Activated CD4-positive, alpha-beta memory T cell treated with anti-CD3 and anti-CD28 coated beads for 36 hours (primary cell): ENCODE measurements around the gene PSPN. TPM values are rescaled to one million over a fixed set of nuclear protein-coding genes. Genes with fewer than 3 reads are reported as not detected.

Experiments
- CTCF ChIA-PET: fragments of 350-600 bp; sonication (Branson Sonifier 250); formaldehyde crosslinking; loops from one replicate; lab custom pipeline; 2021; ENCODE audit warnings: antibody characterized with exemption, inconsistent platforms; lab: Charles Lee
- POLR2A ChIA-PET: fragments of 350-600 bp; sonication (Branson Sonifier 250); formaldehyde crosslinking; loops from one replicate; lab custom pipeline; 2021; ENCODE audit warnings: antibody characterized with exemption; lab: Charles Lee
- DNase-seq: peaks from one replicate; pipeline ENCODE4 v3.0.0-alpha.2; 2020
- H3K27ac Mint-ChIP-seq: one replicate; pipeline ENCODE4 v1.8.0; 2021; ENCODE audit warnings: mixed read lengths
- H3K27me3 Mint-ChIP-seq: one replicate; pipeline ENCODE4 v1.8.0; 2021; ENCODE audit warnings: mixed read lengths
- H3K36me3 Mint-ChIP-seq: one replicate; pipeline ENCODE4 v1.8.0; 2021; ENCODE audit warnings: mixed read lengths
- H3K4me1 Mint-ChIP-seq: one replicate; pipeline ENCODE4 v1.8.0; 2021; ENCODE audit warnings: low read depth, mixed read lengths
- H3K4me3 Mint-ChIP-seq: one replicate; pipeline ENCODE4 v1.8.0; 2021; ENCODE audit warnings: mild to moderate bottlenecking, mixed read lengths
- H3K9me3 Mint-ChIP-seq: one replicate; pipeline ENCODE4 v1.8.0; 2021; ENCODE audit warnings: mixed read lengths
- intact Hi-C: fragments of 100-400 bp; cut with micrococcal nuclease; formaldehyde crosslinking; loops from one replicate; pipeline ENCODE4 v1.15.1; 2023
- total RNA-seq, 2 experiments: library from RNA; stranded (reverse); gene quantifications; one replicate each; pipeline ENCODE4 v1.2.3, GENCODE V29; 2021

Gene PSPN
- total RNA-seq, 2 experiments from 2014 or later = 1.6 to 2.0 TPM

DNA sequence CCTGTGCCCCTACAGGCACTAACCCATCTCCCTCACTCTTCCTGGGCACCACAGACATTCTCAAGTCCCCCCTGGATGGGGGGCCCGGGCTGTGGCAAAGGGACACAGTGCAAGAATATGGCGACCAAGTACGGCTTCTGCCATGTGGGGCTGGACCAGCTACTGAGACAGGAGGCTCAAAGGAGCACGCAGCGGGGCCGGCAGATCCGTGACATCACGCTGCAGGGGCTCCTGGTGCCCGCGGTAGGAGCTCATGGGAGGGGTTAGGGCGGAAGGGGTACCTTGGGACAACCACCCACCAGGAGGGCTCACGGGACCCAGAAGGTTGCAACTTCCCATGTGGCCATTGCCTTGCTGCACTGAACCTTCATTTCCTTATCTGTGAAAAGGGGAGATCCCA lies 20.6 kb upstream of the PSPN start:
- POLR2A ChIA-PET = no interaction called here

DNA sequence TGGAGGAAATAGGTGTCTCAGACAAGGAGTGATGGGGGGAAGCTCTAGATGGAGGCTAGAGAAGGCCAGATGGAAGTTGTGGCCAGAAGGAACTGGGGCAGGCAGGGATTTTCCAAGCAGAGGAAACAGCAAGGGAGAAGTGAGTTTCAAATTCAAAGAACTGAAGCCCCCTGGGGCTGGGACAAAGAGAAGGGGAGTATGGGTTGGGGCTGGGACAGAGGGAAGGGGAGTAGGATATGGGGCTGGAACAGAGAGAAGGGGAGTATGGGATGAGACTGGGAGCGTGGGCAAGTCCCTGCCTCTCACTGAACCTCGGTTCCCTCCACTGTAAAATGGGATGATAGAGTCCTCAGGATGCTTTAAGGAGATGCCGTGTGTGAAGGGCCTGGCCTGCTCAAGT lies 19.1 kb upstream of the PSPN start:
- CTCF ChIA-PET = no interaction called here
- Mint-ChIP-seq H3K36me3 (peaks cover 15% of the 10 kb centered on the region), H3K27ac (peak overlapping the region; percentile 15)

More for the DNA sequence above, 20.6 kb upstream of the PSPN start:
- Mint-ChIP-seq H3K9me3 (no peaks in the 10 kb centered on the region), H3K27me3 (no peaks in the 10 kb centered on the region), H3K27ac (no peak overlapping the region), H3K36me3 (peaks cover 9% of the 10 kb centered on the region), H3K4me3 (no peak overlapping the region), H3K4me1 (peaks cover 20% of the 10 kb centered on the region)
- intact Hi-C loops = no loop called here
- CTCF ChIA-PET = no interaction called here
- DNase-seq = no peak

DNA sequence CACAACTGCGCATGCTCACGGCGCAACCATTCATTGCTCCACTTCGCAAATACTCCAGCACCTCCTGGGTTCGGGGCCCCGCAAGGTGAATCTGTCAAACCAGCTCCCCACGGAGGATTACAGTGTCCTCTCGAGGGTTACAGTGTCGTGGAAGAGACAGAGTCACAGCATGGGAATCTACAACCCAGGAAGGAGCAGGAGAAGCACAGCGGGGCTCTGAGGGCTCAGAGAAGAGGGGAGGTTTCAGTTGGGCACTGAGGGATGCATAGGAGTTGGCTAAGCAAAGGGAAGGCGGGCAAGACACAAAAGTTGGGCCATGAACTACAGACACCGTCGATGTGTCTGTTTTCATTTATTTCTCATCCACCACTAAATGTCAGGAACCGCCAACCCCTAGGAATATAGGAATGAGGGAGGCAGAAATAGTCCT lies 18.3 kb upstream of the PSPN start:
- Mint-ChIP-seq H3K27ac (peak overlapping the region; percentile 93), H3K4me3 (peak overlapping the region; percentile 94), H3K9me3 (no peaks in the 10 kb centered on the region), H3K4me1 (peaks cover 24% of the 10 kb centered on the region), H3K27me3 (no peaks in the 10 kb centered on the region), H3K36me3 (peaks cover 17% of the 10 kb centered on the region)
- intact Hi-C loops = loop anchor here (1.0 to 2.0 kb wide), 4 partner anchors 21 to 67 kb away; partner anchors contain the start of gene CLPP
- no peak for DNase-seq
- ChIA-PET CTCF (interaction anchor here (0.8 kb wide), 1 partner anchor 31 kb away, joined by 3 read pairs; the partner anchor contains the start of gene KHSRP), POLR2A (interaction anchor here (1.0 to 1.5 kb wide), 4 partner anchors 17 to 87 kb away, joined by 3 to 6 read pairs (median 3); partner anchors contain the start of gene DENND1C)

More for the DNA sequence above, 19.1 kb upstream of the PSPN start:
- Mint-ChIP-seq H3K4me3 (peak overlapping the region; percentile 25), H3K27me3 (no peaks in the 10 kb centered on the region), H3K4me1 (peaks cover 24% of the 10 kb centered on the region), H3K9me3 (no peaks in the 10 kb centered on the region)
- POLR2A ChIA-PET = no interaction called here
- DNase-seq = no peak
- intact Hi-C loops = no loop called here

DNA sequence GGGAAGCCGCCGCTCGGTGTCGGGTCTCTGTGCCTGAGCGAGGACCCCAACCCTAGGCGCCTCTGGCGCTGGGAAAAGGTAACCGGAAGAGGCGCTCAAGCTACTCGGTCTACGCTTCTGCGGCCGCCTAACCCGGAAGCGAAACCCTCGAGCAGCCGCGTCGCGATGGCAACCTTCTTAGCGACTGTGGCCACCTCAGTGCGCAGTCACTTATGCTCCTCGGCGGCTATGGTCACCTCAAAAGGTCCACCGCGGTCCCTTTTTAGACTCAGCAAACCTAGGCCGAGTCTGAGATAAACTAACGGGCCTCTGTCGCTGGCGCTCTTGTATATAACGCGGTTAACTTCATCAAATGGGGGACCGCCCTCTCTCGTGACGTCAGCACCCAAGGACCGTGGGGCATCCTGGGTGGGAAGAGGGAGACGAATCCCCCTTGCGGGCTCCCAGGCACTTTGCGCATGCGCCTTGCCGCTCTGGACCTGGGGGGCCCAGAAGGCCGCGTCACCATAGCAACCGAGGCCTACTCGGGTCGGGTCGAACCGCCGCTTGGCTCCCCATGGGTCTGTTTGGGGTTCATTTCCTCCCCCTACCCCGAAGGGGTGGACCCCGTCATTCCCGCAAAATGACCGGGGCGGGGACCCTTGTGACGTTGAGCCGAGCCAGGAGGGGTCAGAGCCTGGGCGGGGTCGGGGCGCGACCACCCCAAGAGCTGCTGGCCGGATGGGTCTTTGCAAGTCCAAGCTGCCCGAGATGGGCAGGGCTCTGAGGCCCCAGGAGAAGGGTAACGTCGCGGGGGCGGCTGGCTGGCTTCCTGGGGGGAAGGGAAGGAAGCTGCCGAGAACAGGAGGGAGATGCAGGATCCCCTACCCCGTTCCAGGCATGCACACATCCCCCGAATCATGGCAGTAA lies 17.6 kb upstream of the PSPN start, which contains the start of gene GTF2F1:
Gene GTF2F1 (minus strand): TSS at position 91 of the 909 bp plus-strand sequence. CDS start 169 bp downstream, outside the sequence.
- H3K27ac Mint-ChIP-seq = peak within 1 kb of the TSS; percentile 93
- peak within 1 kb of the TSS; percentile 94 for H3K4me3 Mint-ChIP-seq
- peaks cover 21% of the 10 kb centered on the region for H3K36me3 Mint-ChIP-seq
- H3K4me1 Mint-ChIP-seq = peaks cover 24% of the 10 kb centered on the region
- CTCF ChIA-PET = interaction anchor here (0.8 kb wide), 1 partner anchor 31 kb away, joined by 3 read pairs; the partner anchor contains the start of gene KHSRP
- H3K27me3 Mint-ChIP-seq = no peaks in the 10 kb centered on the region
- H3K9me3 Mint-ChIP-seq = no peaks in the 10 kb centered on the region
- POLR2A ChIA-PET = interaction anchor here (0.6 to 1.5 kb wide), 6 partner anchors 18 to 88 kb away, joined by 3 to 6 read pairs (median 3); partner anchors contain the start of genes ALKBH7, DENND1C and KHSRP
- intact Hi-C loops = loop anchor here (1.0 to 2.0 kb wide), 4 partner anchors 20 to 67 kb away; partner anchors contain the start of gene CLPP
- peak; percentile 94 for DNase-seq

DNA sequence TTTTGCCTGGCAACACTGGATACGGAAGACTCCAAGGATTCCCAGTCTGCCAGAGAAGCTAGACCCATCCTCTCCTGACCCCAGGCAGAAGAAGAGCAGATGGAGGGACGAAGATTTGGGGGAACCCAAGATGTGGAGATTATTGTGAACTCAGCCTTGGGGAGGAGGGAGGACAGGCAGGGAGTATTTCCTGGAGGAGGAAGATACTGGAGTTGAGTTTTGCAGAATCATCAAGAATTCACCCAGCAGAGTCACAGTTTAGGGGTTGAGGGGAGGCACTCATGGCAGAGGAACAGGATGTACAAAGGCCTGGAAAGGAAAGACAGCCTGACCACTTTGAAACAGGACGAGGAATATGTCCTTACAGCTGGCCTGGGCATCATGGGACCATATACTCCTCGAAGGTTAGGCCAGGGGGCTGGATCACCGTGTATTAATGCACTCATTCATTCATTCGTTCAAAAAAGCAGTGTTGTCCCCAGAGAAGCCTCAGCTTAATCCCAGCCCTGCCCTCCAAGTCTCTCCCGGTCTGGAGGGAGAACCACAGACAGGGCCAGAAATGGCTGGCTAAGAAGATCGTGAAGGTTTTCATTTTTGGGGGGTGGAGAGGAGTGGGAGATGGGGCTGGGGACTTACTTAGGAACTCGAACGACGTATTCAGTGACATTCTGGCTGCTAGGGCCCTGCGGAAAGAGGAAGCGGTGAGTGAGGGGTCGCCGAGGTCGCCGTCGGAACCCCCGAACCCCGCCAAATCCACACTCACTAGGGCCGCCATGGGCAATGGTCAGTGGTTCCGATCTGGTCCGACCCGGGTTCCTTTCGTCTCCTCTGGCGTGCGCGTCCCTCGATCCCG lies 16.7 kb upstream of the PSPN start:
- POLR2A ChIA-PET = interaction anchor here (0.6 to 1.5 kb wide), 4 partner anchors 20 to 89 kb away, joined by 3 to 6 read pairs (median 4); partner anchors contain the start of genes ALKBH7, DENND1C and KHSRP
- peaks cover 28% of the 10 kb centered on the region for H3K36me3 Mint-ChIP-seq
- no peak for DNase-seq
- no peaks in the 10 kb centered on the region for H3K9me3 Mint-ChIP-seq
- peak overlapping the region; percentile 93 for H3K27ac Mint-ChIP-seq
- H3K4me1 Mint-ChIP-seq = peaks cover 24% of the 10 kb centered on the region
- peak overlapping the region; percentile 94 for H3K4me3 Mint-ChIP-seq
- intact Hi-C loops = loop anchor here (1.0 to 2.0 kb wide), 4 partner anchors 19 to 68 kb away; partner anchors contain the start of gene CLPP
- H3K27me3 Mint-ChIP-seq = no peaks in the 10 kb centered on the region
- CTCF ChIA-PET = no interaction called here

- no peak for DNase-seq
- intact Hi-C loops = no loop called here
- Mint-ChIP-seq H3K36me3 (peaks cover 52% of the 10 kb centered on the region), H3K27ac (no peak overlapping the region), H3K9me3 (no peaks in the 10 kb centered on the region), H3K4me3 (no peak overlapping the region), H3K4me1 (peaks cover 13% of the 10 kb centered on the region), H3K27me3 (no peaks in the 10 kb centered on the region)
- POLR2A ChIA-PET = no interaction called here
- CTCF ChIA-PET = no interaction called here
Observed at GRCh38 chr19:6387372-6387771, 11.6 kb upstream of the PSPN start.

GRCh38 chr19:6384381-6384780 lies 8.6 kb upstream of the PSPN start:
- POLR2A ChIA-PET = no interaction called here
- H3K36me3 Mint-ChIP-seq = peaks cover 57% of the 10 kb centered on the region
- no peaks in the 10 kb centered on the region for H3K9me3 Mint-ChIP-seq
- H3K4me1 Mint-ChIP-seq = no peaks in the 10 kb centered on the region
- CTCF ChIA-PET = no interaction called here
- DNase-seq = no peak
- H3K4me3 Mint-ChIP-seq = no peak overlapping the region
- H3K27ac Mint-ChIP-seq = no peak overlapping the region
- H3K27me3 Mint-ChIP-seq = no peaks in the 10 kb centered on the region
- intact Hi-C loops = no loop called here

DNA sequence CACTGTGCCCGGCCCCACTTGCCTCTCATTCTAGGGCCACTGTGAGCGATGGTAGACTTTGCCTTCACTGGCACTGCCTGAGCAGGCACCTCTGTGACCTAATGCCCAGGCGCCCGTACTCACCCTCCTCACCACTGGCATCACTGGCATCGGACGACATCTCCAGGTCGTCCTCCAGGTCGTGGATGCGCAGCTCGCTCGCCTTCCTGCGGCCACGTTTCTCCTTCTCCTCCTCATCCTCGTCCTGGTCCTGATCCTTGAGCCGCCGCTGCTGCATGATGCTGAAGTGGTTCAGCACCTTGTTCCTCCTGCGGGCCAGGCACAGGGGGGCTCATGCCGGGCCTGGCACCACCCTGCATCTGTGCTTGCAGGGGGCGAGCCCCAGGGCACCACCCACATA lies 7.5 kb upstream of the PSPN start:
- Mint-ChIP-seq H3K4me1 (no peaks in the 10 kb centered on the region), H3K4me3 (no peak overlapping the region), H3K9me3 (no peaks in the 10 kb centered on the region), H3K27ac (no peak overlapping the region), H3K36me3 (peaks cover 52% of the 10 kb centered on the region), H3K27me3 (no peaks in the 10 kb centered on the region)
- DNase-seq = no peak
- POLR2A ChIA-PET = no interaction called here
- intact Hi-C loops = no loop called here
- CTCF ChIA-PET = interaction anchor here (0.6 kb wide), 1 partner anchor 153 kb away, joined by 3 read pairs; no protein-coding TSS in a partner anchor

GRCh38 chr19:6381030-6381750 lies 5.5 kb upstream of the PSPN start:
- no peaks in the 10 kb centered on the region for H3K9me3 Mint-ChIP-seq
- H3K36me3 Mint-ChIP-seq = peaks cover 39% of the 10 kb centered on the region
- intact Hi-C loops = no loop called here
- H3K4me1 Mint-ChIP-seq = no peaks in the 10 kb centered on the region
- ChIA-PET POLR2A (no interaction called here), CTCF (no interaction called here)
- H3K4me3 Mint-ChIP-seq = no peak overlapping the region
- H3K27me3 Mint-ChIP-seq = no peaks in the 10 kb centered on the region
- H3K27ac Mint-ChIP-seq = no peak overlapping the region
- DNase-seq = no peak

DNA sequence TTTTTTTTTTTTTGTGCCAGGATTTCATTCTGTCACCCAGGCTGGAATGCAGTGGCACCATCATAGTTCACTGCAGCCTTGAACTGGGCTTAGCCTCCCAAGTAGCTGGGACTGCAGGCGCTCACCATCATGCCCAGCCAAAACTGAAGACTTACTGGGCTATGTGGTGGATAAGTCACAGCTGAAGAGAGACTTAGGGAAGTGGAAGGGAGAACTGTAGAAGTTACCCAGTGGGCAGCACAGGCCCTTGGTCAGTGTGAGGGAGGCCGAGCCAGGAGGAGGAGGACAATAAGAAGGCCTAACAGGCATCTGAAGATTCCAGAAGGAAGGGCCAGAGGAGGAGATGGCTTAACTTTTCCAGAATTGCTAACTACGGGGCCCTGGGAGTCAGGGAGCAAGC lies 4.0 kb upstream of the PSPN start:
- CTCF ChIA-PET = no interaction called here
- no peaks in the 10 kb centered on the region for H3K4me1 Mint-ChIP-seq
- peaks cover 31% of the 10 kb centered on the region for H3K36me3 Mint-ChIP-seq

DNA sequence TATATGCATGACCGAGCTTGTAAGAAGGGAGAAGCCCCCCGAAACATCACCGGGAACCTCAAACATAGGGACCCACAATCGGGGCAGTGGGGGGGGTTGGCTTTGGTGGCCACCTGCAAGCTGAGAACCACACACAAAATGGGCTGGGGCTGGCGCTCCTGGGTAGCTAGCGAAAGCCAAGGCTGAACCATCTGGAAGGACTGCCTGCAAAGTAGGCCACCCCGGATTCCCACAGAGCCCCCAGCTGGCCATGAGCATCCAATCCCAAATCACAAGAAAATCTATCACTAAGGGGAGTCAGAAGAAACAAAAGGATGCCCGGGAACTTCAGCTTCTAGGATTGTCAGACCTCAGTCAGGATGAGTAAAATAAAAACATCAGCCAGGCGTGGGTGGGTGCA lies 2.8 kb upstream of the PSPN start:
- Mint-ChIP-seq H3K4me3 (no peak overlapping the region), H3K27ac (no peak overlapping the region), H3K36me3 (peaks cover 27% of the 10 kb centered on the region), H3K27me3 (no peaks in the 10 kb centered on the region), H3K9me3 (no peaks in the 10 kb centered on the region), H3K4me1 (peaks cover 4% of the 10 kb centered on the region)
- ChIA-PET CTCF (no interaction called here), POLR2A (no interaction called here)
- intact Hi-C loops = loop anchor here (10.0 kb wide), 1 partner anchor 356 kb away; the partner anchor contains the start of genes GPR108 and TRIP10
- DNase-seq = no peak

More for the DNA sequence above, 4.0 kb upstream of the PSPN start:
- POLR2A ChIA-PET = no interaction called here
- DNase-seq = no peak
- intact Hi-C loops = loop anchor here (10.0 kb wide), 1 partner anchor 355 kb away; the partner anchor contains the start of genes GPR108 and TRIP10
- Mint-ChIP-seq H3K9me3 (no peaks in the 10 kb centered on the region), H3K27ac (no peak overlapping the region), H3K27me3 (no peaks in the 10 kb centered on the region), H3K4me3 (no peak overlapping the region)
